Left lung (tissue), 10 donors: ENCODE results near the gene SERPINA1. TPM values are rescaled to one million over a fixed set of nuclear protein-coding genes. Genes with fewer than 3 reads are reported as not detected.
A peak's percentile ranks its signal among the peaks of the same experiment; 100 is the strongest.

Experiments used
- ATAC-seq: fragments of 200-7000 bp; cut with Tn5 transposase; one replicate; pipeline ENCODE4 v1.9.1; 2020; ENCODE audit warnings: moderate library complexity
- DNase-seq, 4 donors: peaks; one replicate each; pipeline ENCODE4 v3.0.0-alpha.2; 2013 to 2020
- H3K27ac ChIP-seq, 2 donors: fragments of 200-600 bp; sonication (generic) in 1 of 2; one replicate each; pipeline versions ENCODE4 v1.5.0 to v1.8.0; 2020 to 2021
- H3K27me3 ChIP-seq, 2 donors: fragments of 200-600 bp; sonication (generic) in 1 of 2; one replicate each; pipeline versions ENCODE4 v1.5.0 to v1.8.0; 2020 to 2021
- H3K36me3 ChIP-seq, 2 donors: fragments of 200-600 bp; sonication (generic) in 1 of 2; one replicate each; pipeline versions ENCODE4 v1.5.0 to v1.8.0; 2020 to 2021
- H3K4me1 ChIP-seq, 2 donors: fragments of 200-600 bp; one replicate each; pipeline ENCODE4 v1.8.0; 2021
- H3K4me3 ChIP-seq, 2 donors: fragments of 200-600 bp; sonication (generic) in 1 of 2; one replicate each; pipeline versions ENCODE4 v1.5.0 to v1.8.0; 2020 to 2021; ENCODE audit warnings: mild to moderate bottlenecking in 1 of 2
- H3K9me3 ChIP-seq, 2 donors: fragments of 200-600 bp; sonication (generic) in 1 of 2; one replicate each; pipeline versions ENCODE4 v1.5.0 to v1.8.0; 2020 to 2021
- intact Hi-C, 2 donors: fragments of 100-400 bp; cut with DNase I; formaldehyde crosslinking; loops; one replicate each; pipeline versions ENCODE4 v1.11.2 to v1.14.2; 2022
- polyA plus RNA-seq, 6 donors: library from polyadenylated mRNA; unstranded; fragments of 120-200 nt; gene quantifications; one replicate each; pipeline ENCODE4 v1.2.1, GENCODE V29; 2013; ENCODE audit not compliant: insufficient read length in 6 of 6
- total RNA-seq, 2 donors: library from RNA; stranded (reverse); fragmentation: NEBNext Ultra II Directional; extraction: Animal tissue kit (Norgen Biotek cat#: 25700); gene quantifications; one replicate each; pipeline ENCODE4 v1.2.1, GENCODE V29; 2021
- TF ChIP-seq, protein P1 (sequence below), 2 donors: fragments of 200-600 bp; sonication (generic) in 1 of 2; IDR thresholded peaks; one replicate each; pipeline versions ENCODE4 v1.5.0 to v1.8.0; 2021; ENCODE audit warnings: antibody characterized with exemption in 2 of 2
- donor health status: DM: no; HTN: yes; CAD: no.
- donor health status: DM: no; HTN: no; CAD: no.

The SERPINA1 gene
- total and polyA plus RNA-seq, 8 donors: 5.1 to 1,514 (median 8.5) TPM

- H3K36me3 ChIP-seq: peaks cover 0 to 53% of the 10 kb centered on the region in 2 donors
- H3K27me3 ChIP-seq: no peaks in the 10 kb centered on the region
- DNase-seq: peak in 1 of 4 donors; percentile 4
- TF ChIP-seq, protein P1, sequence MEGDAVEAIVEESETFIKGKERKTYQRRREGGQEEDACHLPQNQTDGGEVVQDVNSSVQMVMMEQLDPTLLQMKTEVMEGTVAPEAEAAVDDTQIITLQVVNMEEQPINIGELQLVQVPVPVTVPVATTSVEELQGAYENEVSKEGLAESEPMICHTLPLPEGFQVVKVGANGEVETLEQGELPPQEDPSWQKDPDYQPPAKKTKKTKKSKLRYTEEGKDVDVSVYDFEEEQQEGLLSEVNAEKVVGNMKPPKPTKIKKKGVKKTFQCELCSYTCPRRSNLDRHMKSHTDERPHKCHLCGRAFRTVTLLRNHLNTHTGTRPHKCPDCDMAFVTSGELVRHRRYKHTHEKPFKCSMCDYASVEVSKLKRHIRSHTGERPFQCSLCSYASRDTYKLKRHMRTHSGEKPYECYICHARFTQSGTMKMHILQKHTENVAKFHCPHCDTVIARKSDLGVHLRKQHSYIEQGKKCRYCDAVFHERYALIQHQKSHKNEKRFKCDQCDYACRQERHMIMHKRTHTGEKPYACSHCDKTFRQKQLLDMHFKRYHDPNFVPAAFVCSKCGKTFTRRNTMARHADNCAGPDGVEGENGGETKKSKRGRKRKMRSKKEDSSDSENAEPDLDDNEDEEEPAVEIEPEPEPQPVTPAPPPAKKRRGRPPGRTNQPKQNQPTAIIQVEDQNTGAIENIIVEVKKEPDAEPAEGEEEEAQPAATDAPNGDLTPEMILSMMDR (IDR thresholded peaks at IDR 0.05): no peak
- no peaks in the 10 kb centered on the region for H3K9me3 ChIP-seq
- no peak overlapping the region for H3K4me3 ChIP-seq
- intact Hi-C loops: no loop called here
- H3K4me1 ChIP-seq: peaks cover 0 to 73% of the 10 kb centered on the region in 2 donors
- no peak for ATAC-seq
- H3K27ac ChIP-seq: no peak overlapping the region
These were observed 4.6 kb downstream of the SERPINA1 start for GRCh38 chr14:94383777-94384176.

DNA sequence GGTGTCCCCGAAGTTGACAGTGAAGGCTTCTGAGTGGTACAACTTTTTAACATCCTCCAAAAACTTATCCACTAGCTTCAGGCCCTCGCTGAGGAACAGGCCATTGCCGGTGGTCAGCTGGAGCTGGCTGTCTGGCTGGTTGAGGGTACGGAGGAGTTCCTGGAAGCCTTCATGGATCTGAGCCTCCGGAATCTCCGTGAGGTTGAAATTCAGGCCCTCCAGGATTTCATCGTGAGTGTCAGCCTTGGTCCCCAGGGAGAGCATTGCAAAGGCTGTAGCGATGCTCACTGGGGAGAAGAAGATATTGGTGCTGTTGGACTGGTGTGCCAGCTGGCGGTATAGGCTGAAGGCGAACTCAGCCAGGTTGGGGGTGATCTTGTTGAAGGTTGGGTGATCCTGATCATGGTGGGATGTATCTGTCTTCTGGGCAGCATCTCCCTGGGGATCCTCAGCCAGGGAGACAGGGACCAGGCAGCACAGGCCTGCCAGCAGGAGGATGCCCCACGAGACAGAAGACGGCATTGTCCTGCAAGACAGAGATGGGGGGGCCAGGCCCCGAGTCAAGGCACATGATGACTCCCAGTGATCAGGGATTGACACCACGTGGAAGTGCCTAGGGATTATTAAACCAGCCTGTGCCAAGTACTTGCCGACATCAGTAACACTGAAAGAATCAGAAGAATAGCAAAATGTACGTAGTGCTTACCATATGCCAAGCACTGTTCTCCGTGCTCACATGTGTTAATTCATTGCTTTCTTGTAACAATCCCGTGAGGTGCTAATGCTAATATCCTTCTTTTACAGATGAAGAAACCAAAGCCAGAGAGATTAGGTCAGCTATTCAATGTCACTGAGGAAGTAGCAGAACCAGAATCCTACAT is 5.4 kb downstream of the SERPINA1 start:
- peaks cover 0 to 61% of the 10 kb centered on the region in 2 donors for H3K36me3 ChIP-seq
- intact Hi-C loops: no loop called here

GRCh38 chr14:94382099-94382715 is 6.2 kb downstream of the SERPINA1 start:
- ATAC-seq (no peak), DNase-seq (no peak)
- Histone ChIP-seq H3K4me1 (peaks cover 0 to 60% of the 10 kb centered on the region in 2 donors), H3K27ac (no peak overlapping the region), H3K9me3 (no peaks in the 10 kb centered on the region), H3K4me3 (no peak overlapping the region), H3K27me3 (no peaks in the 10 kb centered on the region), H3K36me3 (peaks cover 0 to 68% of the 10 kb centered on the region in 2 donors)
- TF ChIP-seq, protein P1 (IDR thresholded peaks at IDR 0.05): no peak
- intact Hi-C loops: no loop called here

More for the DNA sequence above, 5.4 kb downstream of the SERPINA1 start:
- no peak for ATAC-seq
- peaks cover 0 to 68% of the 10 kb centered on the region in 2 donors for H3K4me1 ChIP-seq
- H3K9me3 ChIP-seq: no peaks in the 10 kb centered on the region
- no peaks in the 10 kb centered on the region for H3K27me3 ChIP-seq
- TF ChIP-seq, protein P1 (IDR thresholded peaks at IDR 0.05): no peak
- no peak overlapping the region for H3K4me3 ChIP-seq
- no peak overlapping the region for H3K27ac ChIP-seq
- DNase-seq: peak in 1 of 4 donors; percentile 31

GRCh38 chr14:94381149-94382030 is 7.0 kb downstream of the SERPINA1 start:
- peak in 1 of 4 donors; percentile 12 for DNase-seq
- no peaks in the 10 kb centered on the region for H3K27me3 ChIP-seq
- TF ChIP-seq, protein P1 (IDR thresholded peaks at IDR 0.05): no peak

More at GRCh38 chr14:94381149-94382030, 7.0 kb downstream of the SERPINA1 start:
- intact Hi-C loops: no loop called here
- ATAC-seq: no peak
- Histone ChIP-seq H3K4me1 (peaks cover 0 to 53% of the 10 kb centered on the region in 2 donors), H3K36me3 (peaks cover 0 to 76% of the 10 kb centered on the region in 2 donors), H3K27ac (no peak overlapping the region), H3K9me3 (no peaks in the 10 kb centered on the region), H3K4me3 (no peak overlapping the region)
